ENCODE results near the gene UFD1. TPM values are rescaled to one million over a fixed set of nuclear protein-coding genes. Genes with fewer than 3 reads are reported as not detected.

Gene UFD1
- total and polyA plus RNA-seq, 9 of the 15 experiments (the other 6 are each of a cell fraction or from before 2014, with no cell fraction given), result 238 to 645 (median 363) TPM

DNA sequence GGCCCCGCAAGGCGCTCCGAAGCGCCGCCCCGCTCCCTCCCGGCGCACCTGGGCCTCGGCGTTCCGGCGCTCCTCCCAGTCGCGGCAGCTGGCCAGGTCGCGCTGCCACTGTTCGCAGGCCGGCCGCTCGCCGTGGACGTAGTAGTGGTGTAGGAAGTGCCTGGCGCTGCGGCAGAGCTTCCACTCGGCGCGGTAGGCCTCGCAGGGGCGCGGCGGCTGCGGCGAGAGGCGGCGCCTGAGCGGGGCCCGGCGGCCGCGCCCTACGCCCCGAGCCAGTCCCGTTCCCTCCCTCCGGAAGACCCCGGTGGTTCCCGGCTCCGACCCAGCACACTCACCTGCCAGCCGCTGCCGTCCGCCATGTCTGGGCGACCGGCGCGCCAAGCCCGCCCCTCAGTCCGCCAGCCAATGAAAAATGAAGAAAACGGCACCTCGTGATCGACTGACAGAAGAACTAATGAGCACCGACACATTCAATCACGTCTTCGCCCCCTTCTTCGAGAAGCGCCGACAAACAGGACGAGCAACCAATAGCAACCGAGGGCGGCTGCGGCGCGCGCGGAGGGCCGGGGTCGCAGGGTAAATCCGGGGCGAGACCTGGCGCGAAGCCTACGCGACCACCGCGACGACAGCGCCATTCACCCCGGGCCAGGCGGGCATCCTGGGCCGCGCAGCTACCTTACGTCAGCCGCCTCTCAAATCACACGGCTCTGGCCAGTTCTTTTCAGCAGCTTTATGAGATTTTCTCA is 31.5 kb downstream of the UFD1 start, which contains the start of gene C22orf39 (continued):
- TF ChIP-seq THRA (IDR thresholded peaks at IDR 0.05) (no peak), ZNF197 (CRISPR knock-in tag; IDR thresholded peaks at IDR 0.05; ENCODE audit: low read depth) (no peak; the same call in 1 of the 2 replicates), ZNF764 (CRISPR knock-in tag; IDR thresholded peaks at IDR 0.05; ENCODE audit: low read depth) (peak; percentile 86; the same call in 1 of the 2 replicates), CHD7 (IDR thresholded peaks at IDR 0.05; ENCODE audit: low read depth, low read length) (no peak), RFX1 (IDR thresholded peaks at IDR 0.05) (no peak), SMARCC2 (IDR thresholded peaks at IDR 0.05; ENCODE audit: low read depth) (no peak; the same call in 1 of the 2 replicates), CCNT2 (IDR thresholded peaks at IDR 0.05; ENCODE audit: borderline replicate concordance, extremely low read depth, insufficient read length, low read depth, low read length) (peak; percentile 91), TCF3 (CRISPR knock-in tag; IDR thresholded peaks at IDR 0.05) (no peak), JUND (IDR thresholded peaks at IDR 0.05; ENCODE audit: borderline replicate concordance, low read depth, low read length) (peak; percentile 64), JUND (tag; IDR thresholded peaks at IDR 0.05; ENCODE audit: borderline replicate concordance, low read depth, low read length) (0 out of 3 replicates have a peak, but pooled peaks have one; percentile 0), HCFC1 (IDR thresholded peaks at IDR 0.05; ENCODE audit: low read depth, low read length) (peak; percentile 58; the same call in 1 of the 2 replicates)
- TF ChIP-seq, protein P1, sequence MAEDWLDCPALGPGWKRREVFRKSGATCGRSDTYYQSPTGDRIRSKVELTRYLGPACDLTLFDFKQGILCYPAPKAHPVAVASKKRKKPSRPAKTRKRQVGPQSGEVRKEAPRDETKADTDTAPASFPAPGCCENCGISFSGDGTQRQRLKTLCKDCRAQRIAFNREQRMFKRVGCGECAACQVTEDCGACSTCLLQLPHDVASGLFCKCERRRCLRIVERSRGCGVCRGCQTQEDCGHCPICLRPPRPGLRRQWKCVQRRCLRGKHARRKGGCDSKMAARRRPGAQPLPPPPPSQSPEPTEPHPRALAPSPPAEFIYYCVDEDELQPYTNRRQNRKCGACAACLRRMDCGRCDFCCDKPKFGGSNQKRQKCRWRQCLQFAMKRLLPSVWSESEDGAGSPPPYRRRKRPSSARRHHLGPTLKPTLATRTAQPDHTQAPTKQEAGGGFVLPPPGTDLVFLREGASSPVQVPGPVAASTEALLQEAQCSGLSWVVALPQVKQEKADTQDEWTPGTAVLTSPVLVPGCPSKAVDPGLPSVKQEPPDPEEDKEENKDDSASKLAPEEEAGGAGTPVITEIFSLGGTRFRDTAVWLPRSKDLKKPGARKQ (CRISPR knock-in tag; IDR thresholded peaks at IDR 0.05), result no peak
